Right atrium auricular region (tissue), 2 donors: ENCODE results near the gene PRR20D. TPM values are rescaled to one million over a fixed set of nuclear protein-coding genes. Genes with fewer than 3 reads are reported as not detected.
A peak's percentile ranks its signal among the peaks of the same experiment; 100 is the strongest.
"Not testable (repeated sequence)": the region's sequence is repeated elsewhere in the genome, so short reads cannot be mapped to it uniquely, and the experiment has no call there.

Experiments used
- DNase-seq: peaks from one replicate; pipeline ENCODE4 v3.0.0-alpha.2; 2019; ENCODE audit warnings: low spot score
- H3K27ac ChIP-seq, 2 donors: fragments of 200-600 bp; sonication (generic); 1 replicate in 1 of 2; 2 replicates in 1 of 2; pipeline ENCODE4 v1.5.1; 2016 to 2019
- H3K27me3 ChIP-seq, 2 donors: fragments of 200-600 bp; sonication (generic); one replicate each; pipeline versions ENCODE4 v1.5.1 to v1.6.0; 2017 to 2019
- H3K36me3 ChIP-seq: fragments of 200-600 bp; sonication (generic); one replicate; pipeline ENCODE4 v1.5.1; 2016
- H3K4me1 ChIP-seq, 2 donors: fragments of 200-600 bp; sonication (generic); one replicate each; pipeline versions ENCODE4 v1.5.1 to v1.6.0; 2017 to 2019
- H3K4me3 ChIP-seq, 2 donors: fragments of 200-600 bp; sonication (generic); 1 replicate in 1 of 2; 2 replicates in 1 of 2; pipeline ENCODE4 v1.5.1; 2017 to 2019; ENCODE audit warnings: mild to moderate bottlenecking in 1 of 2, moderate library complexity in 1 of 2
- H3K9me3 ChIP-seq, 2 donors: fragments of 200-600 bp; sonication (generic); one replicate each; pipeline ENCODE4 v1.5.1; 2019
- CTCF ChIP-seq, 2 donors: fragments of 200-600 bp; sonication (generic); IDR thresholded peaks; one replicate each; pipeline ENCODE4 v1.5.1; 2019; ENCODE audit warnings: antibody characterized with exemption in 2 of 2
- total RNA-seq, 2 donors: library from RNA; depleted of rRNA; stranded (reverse); fragments of >200 nt; gene quantifications; one replicate each; pipeline ENCODE4 v1.1.0, GENCODE V29; 2016

Gene PRR20D
- total RNA-seq: not detected

DNA sequence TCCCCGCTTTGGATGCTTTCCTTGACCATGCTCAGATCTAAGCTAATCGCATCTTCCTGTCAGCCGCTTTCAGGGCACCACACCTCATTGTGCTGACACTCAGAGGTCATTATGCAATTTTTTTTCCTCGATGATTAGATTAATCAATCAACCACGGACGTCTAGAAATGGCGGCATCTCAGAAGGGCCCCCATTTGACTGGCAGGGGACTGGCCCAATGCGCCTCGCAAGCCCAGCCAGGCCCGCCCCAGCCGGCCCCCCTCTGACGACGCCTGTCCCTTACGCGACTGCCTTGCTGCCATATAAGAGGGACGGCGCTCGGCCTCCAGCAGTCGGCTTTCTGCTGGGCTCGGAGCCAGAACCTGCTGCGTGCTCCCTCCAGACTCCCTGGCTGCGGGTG lies at the start of gene PRR20D:
TSS of gene PRR20D (plus strand) at position 301 of the 400 bp plus-strand sequence. CDS start 387 bp downstream, outside the sequence.
- not testable (repeated sequence) for H3K27ac ChIP-seq, H3K27me3 ChIP-seq, H3K36me3 ChIP-seq, H3K4me1 ChIP-seq, H3K9me3 ChIP-seq, H3K4me3 ChIP-seq, DNase-seq

GRCh38 chr13:57114945-57115344 lies 45.5 kb upstream of the PRR20D start:
- Histone ChIP-seq H3K27ac (no peak overlapping the region), H3K27me3 (no peaks in the 10 kb centered on the region), H3K36me3 (no peaks in the 10 kb centered on the region), H3K9me3 (no peaks in the 10 kb centered on the region), H3K4me3 (no peak overlapping the region), H3K4me1 (no peaks in the 10 kb centered on the region)
- no peak for TF ChIP-seq CTCF (IDR thresholded peaks at IDR 0.05)
- DNase-seq: no peak

DNA sequence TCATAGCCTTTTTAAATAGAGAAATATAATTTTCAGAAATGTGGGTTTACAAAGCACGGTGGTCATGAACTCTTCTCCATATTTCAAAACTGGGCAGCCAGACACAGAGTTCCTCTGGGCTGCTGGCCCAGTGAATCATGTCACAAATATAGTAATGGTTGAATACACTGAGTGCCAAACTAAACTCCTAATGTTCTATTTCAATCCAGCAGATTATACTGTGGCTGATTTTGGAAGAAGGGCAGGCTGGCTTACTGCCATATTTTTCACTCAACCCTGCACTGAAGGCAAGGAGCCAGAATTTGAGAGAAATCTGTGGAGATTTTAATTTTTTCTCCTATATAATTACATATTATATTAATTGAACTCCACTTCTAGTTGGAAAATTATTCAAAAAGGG lies 36.8 kb upstream of the PRR20D start:
- TF ChIP-seq CTCF (IDR thresholded peaks at IDR 0.05): no peak
- H3K9me3 ChIP-seq: no peaks in the 10 kb centered on the region
- peaks cover 0 to 16% of the 10 kb centered on the region in 2 donors for H3K4me1 ChIP-seq
- peak overlapping the region; percentile 46 to 79 for H3K27ac ChIP-seq
- H3K36me3 ChIP-seq: no peaks in the 10 kb centered on the region
- no peaks in the 10 kb centered on the region for H3K27me3 ChIP-seq
- DNase-seq: no peak
- no peak overlapping the region for H3K4me3 ChIP-seq

DNA sequence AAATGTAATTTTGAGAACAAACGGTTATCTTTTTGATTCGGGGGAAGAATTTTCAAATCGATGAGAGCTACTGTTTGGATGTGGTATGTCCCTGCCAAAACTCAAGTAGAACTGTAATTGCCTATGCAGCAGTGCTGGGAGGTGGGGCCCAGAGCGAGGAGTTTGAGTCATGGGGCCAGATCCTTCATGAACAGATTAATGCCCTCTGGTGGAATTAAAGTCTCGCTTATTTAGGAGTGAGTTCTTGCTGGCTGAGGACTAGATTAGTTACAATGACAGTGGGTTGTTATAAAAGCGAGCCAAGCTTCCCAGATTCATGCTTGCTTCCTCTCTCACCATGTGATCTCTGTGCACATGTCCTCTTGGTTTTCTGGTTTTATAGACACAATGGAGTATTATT lies 31.5 kb upstream of the PRR20D start:
- Histone ChIP-seq H3K4me1 (peaks cover 0 to 3% of the 10 kb centered on the region in 2 donors), H3K27ac (no peak overlapping the region), H3K4me3 (no peak overlapping the region), H3K36me3 (no peaks in the 10 kb centered on the region), H3K27me3 (no peaks in the 10 kb centered on the region), H3K9me3 (no peaks in the 10 kb centered on the region)
- no peak for DNase-seq
- TF ChIP-seq CTCF (IDR thresholded peaks at IDR 0.05): no peak

DNA sequence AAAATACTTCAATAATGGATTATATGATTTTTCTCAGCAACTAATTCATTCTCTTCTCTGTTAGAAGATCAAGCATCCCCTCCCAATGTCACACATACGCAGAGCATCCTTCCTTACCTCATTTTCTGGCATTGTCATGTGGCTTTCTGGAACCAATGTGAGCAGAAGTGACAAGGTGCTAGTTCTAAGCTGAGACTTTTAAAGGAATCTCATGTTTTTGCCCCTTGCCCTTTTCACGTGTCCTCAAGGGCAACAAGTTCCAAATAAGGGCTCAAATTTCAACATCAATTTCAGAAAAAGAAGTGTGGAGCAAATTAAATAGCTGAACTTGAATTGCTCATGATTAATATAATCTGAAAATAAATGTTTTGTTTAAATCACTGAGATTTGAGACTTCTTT lies 24.3 kb upstream of the PRR20D start:
- DNase-seq: no peak
- TF ChIP-seq CTCF (IDR thresholded peaks at IDR 0.05): no peak
- H3K27ac ChIP-seq: no peak overlapping the region
- H3K9me3 ChIP-seq: no peaks in the 10 kb centered on the region
- no peaks in the 10 kb centered on the region for H3K27me3 ChIP-seq
- no peaks in the 10 kb centered on the region for H3K36me3 ChIP-seq
- no peak overlapping the region for H3K4me3 ChIP-seq
- no peaks in the 10 kb centered on the region for H3K4me1 ChIP-seq

DNA sequence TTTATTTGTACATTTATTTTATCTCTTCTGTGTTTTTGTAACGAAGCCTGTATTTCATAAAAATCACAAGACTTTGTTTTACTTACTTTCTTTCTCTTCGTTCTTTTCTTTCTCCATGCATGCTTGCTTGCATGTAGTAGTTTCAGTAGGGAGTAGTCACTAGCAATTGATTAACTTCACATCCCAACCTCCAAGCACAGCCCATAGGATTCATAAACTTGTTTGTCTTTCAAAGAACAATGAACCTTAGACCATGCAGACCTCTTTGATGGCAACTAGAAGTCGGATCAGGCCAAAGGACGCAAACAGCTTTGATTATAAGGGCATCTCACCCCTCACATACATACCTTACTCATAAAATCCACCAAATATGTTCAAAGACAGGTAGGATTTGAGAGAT lies 22.8 kb upstream of the PRR20D start:
- no peaks in the 10 kb centered on the region for H3K36me3 ChIP-seq
- no peak for TF ChIP-seq CTCF (IDR thresholded peaks at IDR 0.05)

More for the DNA sequence above, 22.8 kb upstream of the PRR20D start:
- no peaks in the 10 kb centered on the region for H3K9me3 ChIP-seq
- no peaks in the 10 kb centered on the region for H3K27me3 ChIP-seq
- no peak overlapping the region for H3K4me3 ChIP-seq
- H3K27ac ChIP-seq: no peak overlapping the region
- no peak for DNase-seq
- no peaks in the 10 kb centered on the region for H3K4me1 ChIP-seq
